Fibroblast of peridontal ligament (primary cell): Measurements from ENCODE around the gene PTCD1.

ENCODE experiments used
- DNase-seq: peaks from one replicate; pipeline ENCODE4 v3.0.0-alpha.2; 2010; ENCODE audit errors: extremely low read depth

PTCD1 gene

GRCh38 chr7:99438573-99439480, at the start of gene PTCD1, which contains the start of gene CPSF4:
Gene PTCD1 (minus strand): TSS chr7:99438798. CDS start chr7:99435242, 3,556 bp downstream.
Gene CPSF4 (plus strand): TSS chr7:99438943. CDS start chr7:99439083, 140 bp downstream.
- peak; percentile 92 for DNase-seq

DNA sequence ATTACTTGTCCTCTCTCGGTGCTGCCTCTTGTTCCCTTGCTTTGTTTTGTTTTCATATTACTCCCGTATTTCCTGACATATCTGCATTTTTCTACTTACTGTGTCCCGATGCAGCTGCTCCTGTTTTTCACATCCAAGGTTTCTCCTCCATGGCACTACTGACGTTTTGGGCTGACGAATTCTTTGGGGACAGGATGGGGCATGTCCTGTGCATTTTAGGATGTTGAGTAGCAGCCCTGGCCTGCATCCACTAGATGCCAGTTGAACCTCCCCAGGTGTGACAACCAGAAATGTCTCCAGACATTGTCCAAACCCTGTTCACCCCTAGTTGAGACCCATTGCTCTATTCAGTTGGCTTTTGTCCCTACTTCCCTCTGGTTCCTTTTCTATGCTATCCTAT, 46.5 kb upstream of the PTCD1 start:
- no peak for DNase-seq

GRCh38 chr7:99478464-99479440, 40.2 kb upstream of the PTCD1 start:
- DNase-seq, result no peak

- DNase-seq, result no peak
These were observed 37.5 kb upstream of the PTCD1 start for GRCh38 chr7:99476107-99476506.

- peak; percentile 75 for DNase-seq
These were observed 34.7 kb upstream of the PTCD1 start for GRCh38 chr7:99473315-99473596.

DNA sequence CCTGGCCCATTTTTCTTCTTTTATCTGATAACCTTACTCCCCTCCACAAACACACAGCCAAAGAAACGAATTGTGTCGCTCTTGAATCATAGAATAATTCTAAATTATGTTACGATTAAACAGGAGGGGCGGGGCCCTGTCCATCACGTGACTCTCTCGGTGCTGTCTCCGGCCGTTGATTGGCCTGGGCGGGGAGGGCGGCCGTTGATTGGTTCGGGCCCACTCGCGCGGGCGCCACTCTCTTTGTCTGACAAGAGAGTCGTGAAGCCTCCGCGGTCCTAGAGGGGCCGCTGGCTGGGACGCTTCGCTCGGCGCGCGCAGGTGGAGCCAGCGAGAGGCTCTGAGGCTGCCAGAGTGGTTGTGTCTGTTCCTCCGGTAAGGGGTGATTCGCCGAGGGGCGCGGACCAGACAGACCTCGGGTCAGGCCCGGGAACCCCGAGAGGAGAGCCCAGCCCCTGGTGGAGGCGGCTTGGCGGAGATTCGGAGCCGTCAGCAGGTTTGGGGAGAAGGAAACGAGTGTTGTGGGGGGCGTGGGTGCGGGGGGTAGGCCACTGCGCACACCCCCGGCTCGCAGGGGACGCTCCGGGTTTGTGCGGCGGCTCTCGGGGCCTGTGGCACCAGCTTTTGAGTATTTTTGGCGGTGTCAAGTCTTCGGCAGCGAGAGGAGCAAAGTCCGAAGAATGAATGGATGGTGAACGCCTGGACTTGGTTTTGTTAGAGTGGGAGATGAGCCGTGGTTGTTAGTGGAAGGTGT, 34.1 kb upstream of the PTCD1 start, which contains the start of gene ZNF789:
Gene ZNF789, plus strand, starts transcription at position 330 of the 754 bp plus-strand sequence. CDS start 3,567 bp downstream, outside the sequence.
- peak; percentile 94 for DNase-seq

- DNase-seq, result no peak
These were observed 30.9 kb upstream of the PTCD1 start for GRCh38 chr7:99469381-99470065.

GRCh38 chr7:99468336-99468918, 29.8 kb upstream of the PTCD1 start:
- no peak for DNase-seq

- DNase-seq, result no peak
These were observed 26.8 kb upstream of the PTCD1 start for GRCh38 chr7:99465421-99465768.

- DNase-seq, result no peak
These were observed 22.6 kb upstream of the PTCD1 start for GRCh38 chr7:99461221-99461620.

GRCh38 chr7:99460651-99461050, 22.1 kb upstream of the PTCD1 start:
- no peak for DNase-seq

DNA sequence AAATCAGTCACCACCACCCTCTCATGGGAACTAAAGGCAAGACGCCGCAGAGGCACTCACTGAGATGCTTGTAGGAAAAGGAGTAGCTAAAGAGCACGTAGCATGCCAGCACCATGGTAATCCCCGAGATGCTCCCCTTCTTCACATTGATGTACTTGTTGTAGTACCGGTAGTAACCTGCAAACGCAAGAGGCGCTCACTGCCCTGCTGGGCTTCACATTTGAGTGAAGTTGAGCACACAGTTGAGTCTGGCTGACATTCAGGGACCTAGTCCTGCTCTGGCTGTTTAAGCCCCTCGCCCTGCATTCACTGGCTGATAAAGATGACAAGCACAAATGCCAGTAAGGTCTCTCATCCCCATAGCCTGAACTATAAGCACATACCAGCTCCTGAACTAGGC, 20.5 kb upstream of the PTCD1 start:
- no peak for DNase-seq

DNA sequence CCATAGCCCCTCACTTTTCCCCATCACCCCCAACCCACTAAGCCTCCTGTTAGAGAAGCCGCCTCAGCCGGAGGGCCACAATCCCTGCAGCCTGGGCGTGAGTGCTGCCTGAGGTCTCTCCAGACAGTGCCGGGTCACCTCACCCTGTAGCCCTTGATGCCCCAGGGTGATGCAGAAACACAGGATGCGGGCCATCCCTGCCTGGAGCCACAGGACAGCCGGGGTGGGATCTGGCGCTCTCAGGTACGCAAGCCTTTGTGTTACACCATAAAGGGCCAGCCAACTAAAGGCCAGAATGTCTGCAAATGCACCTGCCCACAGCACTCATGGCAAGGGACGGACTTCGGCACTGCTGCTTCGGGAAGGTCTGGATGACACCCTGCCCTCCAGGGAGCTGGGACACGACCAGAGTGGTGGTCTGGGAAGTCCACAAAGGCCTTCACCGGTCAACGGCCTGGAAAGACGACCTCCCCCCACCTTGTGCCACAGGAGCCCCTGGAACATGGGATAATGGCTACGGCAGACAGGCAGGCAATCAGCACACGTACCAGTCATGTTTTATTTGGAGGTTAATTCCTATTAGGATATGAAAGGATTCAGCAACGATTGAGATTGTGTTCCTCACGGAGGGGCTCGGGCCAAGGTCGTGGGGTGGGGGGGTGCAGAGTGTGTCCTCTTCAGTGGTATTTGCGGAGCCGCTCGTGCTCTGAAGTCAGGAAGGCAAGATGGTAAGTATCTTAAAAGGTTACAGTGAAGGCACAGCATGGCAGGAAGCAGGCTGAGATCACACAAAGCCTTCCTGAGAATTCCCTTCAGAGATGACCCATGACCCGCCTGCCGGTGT, 19.3 kb upstream of the PTCD1 start:
- no peak for DNase-seq

DNA sequence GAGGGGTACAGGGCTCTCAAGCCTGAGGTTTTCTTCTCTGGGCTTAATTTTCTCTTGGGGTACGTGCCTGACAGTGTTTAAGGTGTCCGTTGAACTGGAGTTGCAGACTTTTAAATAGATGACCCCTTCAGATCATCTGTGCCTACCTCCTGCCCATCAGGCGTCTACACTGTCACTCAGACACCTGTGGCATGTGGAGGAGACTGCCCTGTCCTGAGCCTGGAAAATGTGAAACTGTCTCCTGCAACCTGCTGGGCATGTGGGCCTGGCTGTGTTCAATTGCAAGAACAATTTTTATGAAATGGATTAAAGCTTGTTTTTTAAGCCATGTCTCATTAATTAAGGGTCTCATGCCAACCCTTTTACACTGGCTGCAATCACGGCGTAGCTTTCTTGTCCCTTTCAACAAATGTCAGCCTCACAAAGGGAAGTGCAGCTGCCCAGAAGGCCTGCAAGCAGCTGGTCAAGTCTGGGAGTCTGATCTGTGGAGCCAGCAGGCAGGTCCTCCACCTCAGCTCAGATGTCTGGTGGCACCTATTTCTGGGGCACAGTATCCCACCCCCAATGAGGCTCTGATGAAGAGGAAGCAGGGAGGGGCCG, 18.6 kb upstream of the PTCD1 start:
- no peak for DNase-seq

- no peak for DNase-seq
These were observed 17.7 kb upstream of the PTCD1 start for GRCh38 chr7:99456288-99456687.

- no peak for DNase-seq
These were observed 17.3 kb upstream of the PTCD1 start for GRCh38 chr7:99455874-99456273.

DNA sequence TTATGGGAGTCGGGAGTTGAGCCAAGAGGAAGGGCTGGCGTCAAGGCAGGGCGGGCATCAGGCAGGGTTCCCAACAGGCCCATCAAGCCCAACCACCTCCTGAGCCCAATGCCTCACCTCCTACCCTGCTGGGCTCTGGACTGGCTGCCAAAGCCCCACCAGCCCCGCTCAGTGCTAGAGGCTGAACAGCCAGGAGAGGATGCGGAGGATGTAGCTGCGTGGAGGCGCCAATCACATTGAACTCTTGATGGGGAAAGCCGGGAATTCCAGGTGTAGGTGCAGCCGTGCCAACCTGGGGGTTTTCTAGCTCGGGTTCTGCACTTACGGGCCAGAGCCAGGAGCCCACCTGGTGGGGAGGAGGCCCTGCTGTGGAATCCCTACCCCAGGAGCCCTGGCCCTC, 14.5 kb upstream of the PTCD1 start:
- no peak for DNase-seq

GRCh38 chr7:99452541-99452940, 13.9 kb upstream of the PTCD1 start:
- DNase-seq, result no peak

DNA sequence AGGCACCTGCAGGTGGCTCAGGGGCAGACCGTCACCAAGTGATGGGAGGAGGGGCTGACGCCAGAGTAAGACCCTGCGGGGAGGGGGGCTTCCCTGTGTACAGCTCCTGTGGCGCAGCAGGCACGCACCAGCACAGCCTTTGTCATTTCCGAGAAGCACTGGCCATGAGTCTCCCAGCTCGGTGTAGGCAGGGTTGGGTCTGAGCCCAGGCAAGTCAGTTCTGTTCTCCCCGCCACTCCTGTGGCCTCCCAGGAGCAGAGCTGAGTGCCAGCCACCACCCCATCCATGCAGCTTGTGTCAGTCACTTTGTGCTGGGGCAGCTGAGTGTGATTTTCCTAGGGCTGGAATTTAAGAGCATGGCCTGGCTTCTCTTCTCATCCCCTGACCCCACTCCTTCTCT, 13.3 kb upstream of the PTCD1 start:
- no peak for DNase-seq
